K562 (cell line): ENCODE measurements around the gene TMEM164. TPM values are rescaled to one million over a fixed set of nuclear protein-coding genes. Genes with fewer than 3 reads are reported as not detected.
A peak's percentile ranks its signal among the peaks of the same experiment; 100 is the strongest.

ENCODE experiments used
- ATAC-seq: fragments of 200-7000 bp; cut with Tn5 transposase; 3 replicates; pipeline ENCODE4 v1.9.1; 2020; ENCODE audit warnings: moderate library complexity
- BruUV-seq: library from RNA; stranded (reverse); fragments of 400-500 nt; replicated peaks from 2 replicates; lab custom pipeline; 2021; lab: Mats Ljungman, UMichigan
- CTCF ChIA-PET: fragments of 300-600 bp; formaldehyde crosslinking; extraction: SDS; loops from one replicate; lab custom pipeline; 2021; ENCODE audit warnings: low intra/inter-chr PET ratio; lab: Yijun Ruan, JAX
- POLR2A ChIA-PET: fragments of 300-600, 350-650 bp; sonication (Branson Sonifier 250); formaldehyde crosslinking; extraction: SDS; loops from one replicate; lab custom pipeline; 2021; ENCODE audit warnings: antibody characterized with exemption, inconsistent platforms; lab: Yijun Ruan, JAX
- DNase-seq, 4 experiments: peaks; one replicate each; pipeline versions ENCODE4 v3.0.0 to v3.0.0-alpha.2; 2011 to 2018; ENCODE audit warnings: low spot score in 3 of 4, mixed read lengths in 3 of 4; ENCODE audit errors: extremely low read depth in 1 of 4
- FAIRE-seq: peaks from 2 replicates; lab custom pipeline; 2011; peaks lifted over from hg19 to GRCh38; lab: Jason Lieb, UNC
- H2AFZ ChIP-seq: 2 replicates; pipeline ENCODE4 v1.6.0; 2011; ENCODE audit warnings: low read depth, low read length, control low read depth, inconsistent platforms
- H3K27ac ChIP-seq: fragments of 200-600 bp; 3 replicates; pipeline ENCODE4 v1.8.0; 2011; ENCODE audit warnings: low read depth, mild to moderate bottlenecking, control low read depth, inconsistent platforms, low read length, moderate library complexity, mixed read lengths; ENCODE audit errors: extremely low read depth
- H3K27me3 ChIP-seq, 2 experiments: fragments of 300-600 bp in 1 of 2; 2 replicates in 1 of 2; 3 replicates in 1 of 2; pipeline versions ENCODE4 v1.6.0 to v1.8.0; 2011; ENCODE audit warnings: inconsistent platforms in 2 of 2, low read length in 2 of 2, mild to moderate bottlenecking in 1 of 2, mixed read lengths in 1 of 2, moderate library complexity in 1 of 2; ENCODE audit not compliant: control insufficient read depth in 2 of 2, insufficient read depth in 2 of 2
- H3K36me3 ChIP-seq: fragments of 300-600 bp; 3 replicates; pipeline ENCODE4 v1.8.0; 2011; ENCODE audit warnings: mild to moderate bottlenecking, low read length, inconsistent platforms; ENCODE audit not compliant: control insufficient read depth, insufficient read depth
- H3K4me1 ChIP-seq, 2 experiments: fragments of 200-600 bp in 1 of 2; replicated peaks in 1 of 2; 2 replicates in 1 of 2; 3 replicates in 1 of 2; pipeline versions ENCODE4 v1.5.1 to v1.8.0; 2011; ENCODE audit warnings: inconsistent platforms in 2 of 2, low read length in 2 of 2, mild to moderate bottlenecking in 1 of 2, mixed read lengths in 1 of 2, moderate library complexity in 1 of 2; ENCODE audit not compliant: control insufficient read depth in 2 of 2, insufficient read depth in 2 of 2
- H3K4me2 ChIP-seq: 2 replicates; pipeline ENCODE4 v1.6.1; 2011; ENCODE audit warnings: low read length, control low read depth, inconsistent platforms, mixed read lengths; ENCODE audit not compliant: insufficient read depth
- H3K4me3 ChIP-seq: fragments of 200-600 bp; sonication (generic), shearing (Covaris generic); 2 replicates; pipeline ENCODE4 v1.5.1; 2016; ENCODE audit warnings: control low read depth, inconsistent platforms
- H3K79me2 ChIP-seq: fragments of 200-600 bp; 3 replicates; pipeline ENCODE4 v1.8.0; 2011; ENCODE audit warnings: low read length, inconsistent platforms; ENCODE audit not compliant: control insufficient read depth, insufficient read depth
- H3K9ac ChIP-seq, 2 experiments: 2 replicates each; pipeline versions ENCODE4 v1.6.0 to v1.6.1; 2011; ENCODE audit warnings: low read depth in 2 of 2, low read length in 2 of 2, control low read depth in 1 of 2, inconsistent platforms in 1 of 2, mild to moderate bottlenecking in 1 of 2, mixed read lengths in 1 of 2; ENCODE audit not compliant: insufficient read depth in 1 of 2
- H3K9me1 ChIP-seq: one replicate; pipeline ENCODE4 v1.6.0; 2011; ENCODE audit warnings: inconsistent platforms, mild to moderate bottlenecking, low read length, moderate library complexity; ENCODE audit not compliant: control insufficient read depth, insufficient read depth
- H3K9me3 ChIP-seq: replicated peaks from 2 replicates; pipeline ENCODE4 v1.5.1; 2011; ENCODE audit warnings: low read depth, low read length, inconsistent platforms; ENCODE audit not compliant: control insufficient read depth, insufficient read depth
- H4K20me1 ChIP-seq: replicated peaks from 2 replicates; pipeline ENCODE4 v1.6.1; 2011; ENCODE audit warnings: low read length, inconsistent platforms, mixed read lengths; ENCODE audit not compliant: control insufficient read depth, insufficient read depth
- C11orf30 ChIP-seq: fragments of 450-650 bp; IDR thresholded peaks from 2 replicates; pipeline ENCODE4 v1.6.1; 2016; ENCODE audit warnings: low read depth, mild to moderate bottlenecking
- CC2D1A ChIP-seq: fragments of 450-650 bp; IDR thresholded peaks from 2 replicates; pipeline ENCODE4 v1.6.1; 2017; ENCODE audit warnings: mild to moderate bottlenecking
- CREM ChIP-seq: IDR thresholded peaks from 2 replicates; pipeline ENCODE4 v1.6.1; 2014; ENCODE audit warnings: antibody characterized with exemption, low read depth
- KDM4B ChIP-seq, 2 experiments: fragments of 450-650 bp in 1 of 2; sonication (generic) in 1 of 2; IDR thresholded peaks; 2 replicates each; pipeline ENCODE4 v1.6.1; 2016 to 2017; ENCODE audit warnings: borderline replicate concordance in 2 of 2, antibody characterized with exemption in 1 of 2, low read depth in 1 of 2, mild to moderate bottlenecking in 1 of 2
- MAFG ChIP-seq: fragments of 450-650 bp; conservative IDR thresholded peaks from 2 replicates; pipeline ENCODE4 v1.6.1; 2016; ENCODE audit warnings: missing genetic modification characterization, missing compliant biosample characterization
- NFYB ChIP-seq: IDR thresholded peaks from 2 replicates; pipeline ENCODE4 v1.6.1; 2011; ENCODE audit warnings: mild to moderate bottlenecking, moderate library complexity; ENCODE audit not compliant: insufficient read length; ENCODE audit errors: extremely low read depth
- RBM39 ChIP-seq: fragments of 200-400 bp; formaldehyde crosslinking; optimal IDR thresholded peaks from 2 replicates; pipeline ENCODE3; 2018; ENCODE audit warnings: low read depth, low read length
- TRIM25 ChIP-seq: fragments of 450-650 bp; IDR thresholded peaks from 2 replicates; pipeline ENCODE4 v1.7.0; 2016; ENCODE audit warnings: borderline replicate concordance
- ZNF316 ChIP-seq: fragments of 450-650 bp; IDR thresholded peaks from 2 replicates; pipeline ENCODE4 v1.6.1; 2016
- ZNF707 ChIP-seq: fragments of 250-450 bp; sonication (Bioruptor Pico); conservative IDR thresholded peaks from 2 replicates; pipeline ENCODE4 v1.8.0; 2022; ENCODE audit warnings: inconsistent platforms, mild to moderate bottlenecking, moderate library complexity
- in situ Hi-C: fragments of 300-500 bp; cut with MboI; formaldehyde crosslinking; loops from 4 replicates; pipeline ENCODE4 v1.15.0; 2018; ENCODE audit warnings: inconsistent platforms, mixed read lengths
- intact Hi-C: fragments of 100-400 bp; cut with micrococcal nuclease; formaldehyde crosslinking; loops from 2 replicates; pipeline ENCODE4 v1.14.2; 2022
- polyA plus RNA-seq, 8 experiments: library from polyadenylated mRNA; depleted of rRNA in 4 of 8; stranded (reverse) in 5 of 8; unstranded in 3 of 8; fragments of >200 nt; fragmentation: Nextera tagmentation in 2 of 8; fragmentation: Illumina TruSeq in 1 of 8; extraction: Ambion mirVana in 2 of 8; extraction: Trizol in 1 of 8; gene quantifications; 2 replicates each; pipeline versions ENCODE4 v1.2.1 to v1.2.3, GENCODE V29; 2011 to 2014; ENCODE audit warnings: inconsistent platforms in 1 of 8, missing spikeins in 1 of 8
- total RNA-seq, 7 experiments: library from RNA; depleted of rRNA in 6 of 7; stranded (reverse); fragments of >200 nt in 6 of 7; fragmentation: Illumina TruSeq in 2 of 7; extraction: Trizol in 2 of 7; gene quantifications; 2 replicates each; pipeline versions ENCODE4 v1.2.1 to v1.2.3, GENCODE V29; 2011 to 2021; ENCODE audit warnings: low replicate concordance in 1 of 7
- TF ChIP-seq, protein P1 (sequence below): fragments of 150-350 bp; IDR thresholded peaks from 2 replicates; pipeline ENCODE4 v1.6.1; 2014; ENCODE audit warnings: low read depth, mild to moderate bottlenecking, low read length, borderline replicate concordance
- TF ChIP-seq, protein P2 (sequence below): IDR thresholded peaks from 3 replicates; pipeline ENCODE4 v1.6.1; 2011; ENCODE audit warnings: borderline replicate concordance, mild to moderate bottlenecking, moderate library complexity; ENCODE audit not compliant: insufficient read length; ENCODE audit errors: extremely low read depth

Gene TMEM164
- total and polyA plus RNA-seq, 9 of the 15 experiments (the other 6 are each of a cell fraction or from before 2014, with no cell fraction given): 2.4 to 57.3 (median 23.1) TPM

GRCh38 chrX:110082161-110082560, 79.2 kb downstream of the TMEM164 start (continued):
- TF ChIP-seq TRIM25 (no peak), RBM39 (no peak)

DNA sequence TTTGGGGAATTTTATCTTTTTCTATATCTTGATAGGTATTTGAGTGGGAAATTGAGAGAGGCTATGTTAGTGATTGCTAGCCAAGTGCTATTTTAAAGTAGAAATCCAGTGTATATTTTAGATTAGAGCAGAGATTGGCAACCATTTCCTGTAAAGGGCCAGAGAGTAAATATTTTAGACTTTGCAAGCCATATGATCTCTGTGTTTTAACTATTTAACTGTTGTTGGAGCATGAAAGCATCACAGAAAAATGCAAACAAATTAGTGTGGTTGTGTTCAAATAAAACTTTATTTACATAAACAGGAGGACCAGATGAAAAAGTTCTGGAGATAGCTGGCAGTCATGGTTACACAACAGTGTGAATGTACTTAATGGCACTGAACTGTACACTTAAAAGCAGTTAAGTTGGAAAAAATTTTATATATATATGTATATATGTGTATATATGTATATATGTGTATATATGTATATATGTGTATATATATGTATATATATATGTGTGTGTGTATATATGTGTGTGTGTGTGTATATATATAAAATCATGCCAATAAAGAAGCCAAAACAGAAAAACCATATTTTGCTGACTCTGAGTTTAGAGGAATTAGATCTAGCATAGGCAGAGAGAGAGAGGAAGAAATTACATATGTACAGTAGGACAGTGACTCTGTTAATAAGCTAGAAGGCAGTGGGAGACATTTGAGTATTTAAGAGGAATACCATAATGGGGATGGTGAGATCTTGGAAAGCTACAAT, 83.4 kb downstream of the TMEM164 start:
- in situ Hi-C loops (no loop called here), intact Hi-C loops (no loop called here)
- H3K4me1 ChIP-seq: peaks cover 10 to 23% of the 10 kb centered on the region in 2 experiments; a peak in 4 of 5 replicates
- H4K20me1 ChIP-seq: peaks cover 12% of the 10 kb centered on the region
- ATAC-seq (peak; percentile 26; the same call in 2 of the 3 replicates), DNase-seq (no peak), FAIRE-seq (no peak)
- no peak overlapping the region for H3K4me3 ChIP-seq
- H3K9me1 ChIP-seq: no peaks in the 10 kb centered on the region
- no peaks in the 10 kb centered on the region for H3K27me3 ChIP-seq
- ChIA-PET POLR2A (interaction anchor here (0.6 to 0.9 kb wide), 4 partner anchors 9 to 390 kb away, joined by 3 to 4 read pairs (median 3); no protein-coding TSS in a partner anchor), CTCF (no interaction called here)
- H3K9ac ChIP-seq: no peak overlapping the region
- no peak overlapping the region for H2AFZ ChIP-seq
- H3K9me3 ChIP-seq: no peaks in the 10 kb centered on the region
- H3K79me2 ChIP-seq: peaks cover 33% of the 10 kb centered on the region
- no peak overlapping the region for H3K27ac ChIP-seq
- BruUV-seq: no TSS peak
- no peak overlapping the region for H3K4me2 ChIP-seq
- H3K36me3 ChIP-seq: no peaks in the 10 kb centered on the region; the same call in 2 of the 3 replicates
- no peak for TF ChIP-seq KDM4B (IDR thresholded peaks at IDR 0.05; ENCODE audit: borderline replicate concordance in 2 of 2, low read depth in 1 of 2)
- no peak for TF ChIP-seq CREM
- TF ChIP-seq ZNF316: peak; percentile 74
- TF ChIP-seq NFYB: no peak
- TF ChIP-seq, protein P1, sequence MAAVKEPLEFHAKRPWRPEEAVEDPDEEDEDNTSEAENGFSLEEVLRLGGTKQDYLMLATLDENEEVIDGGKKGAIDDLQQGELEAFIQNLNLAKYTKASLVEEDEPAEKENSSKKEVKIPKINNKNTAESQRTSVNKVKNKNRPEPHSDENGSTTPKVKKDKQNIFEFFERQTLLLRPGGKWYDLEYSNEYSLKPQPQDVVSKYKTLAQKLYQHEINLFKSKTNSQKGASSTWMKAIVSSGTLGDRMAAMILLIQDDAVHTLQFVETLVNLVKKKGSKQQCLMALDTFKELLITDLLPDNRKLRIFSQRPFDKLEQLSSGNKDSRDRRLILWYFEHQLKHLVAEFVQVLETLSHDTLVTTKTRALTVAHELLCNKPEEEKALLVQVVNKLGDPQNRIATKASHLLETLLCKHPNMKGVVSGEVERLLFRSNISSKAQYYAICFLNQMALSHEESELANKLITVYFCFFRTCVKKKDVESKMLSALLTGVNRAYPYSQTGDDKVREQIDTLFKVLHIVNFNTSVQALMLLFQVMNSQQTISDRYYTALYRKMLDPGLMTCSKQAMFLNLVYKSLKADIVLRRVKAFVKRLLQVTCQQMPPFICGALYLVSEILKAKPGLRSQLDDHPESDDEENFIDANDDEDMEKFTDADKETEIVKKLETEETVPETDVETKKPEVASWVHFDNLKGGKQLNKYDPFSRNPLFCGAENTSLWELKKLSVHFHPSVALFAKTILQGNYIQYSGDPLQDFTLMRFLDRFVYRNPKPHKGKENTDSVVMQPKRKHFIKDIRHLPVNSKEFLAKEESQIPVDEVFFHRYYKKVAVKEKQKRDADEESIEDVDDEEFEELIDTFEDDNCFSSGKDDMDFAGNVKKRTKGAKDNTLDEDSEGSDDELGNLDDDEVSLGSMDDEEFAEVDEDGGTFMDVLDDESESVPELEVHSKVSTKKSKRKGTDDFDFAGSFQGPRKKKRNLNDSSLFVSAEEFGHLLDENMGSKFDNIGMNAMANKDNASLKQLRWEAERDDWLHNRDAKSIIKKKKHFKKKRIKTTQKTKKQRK: no peak
- peak; percentile 52; the same call in 1 of the 2 replicates for TF ChIP-seq C11orf30
- TF ChIP-seq MAFG (tag): peak; percentile 35; the same call in 1 of the 2 replicates
- TF ChIP-seq, protein P2, sequence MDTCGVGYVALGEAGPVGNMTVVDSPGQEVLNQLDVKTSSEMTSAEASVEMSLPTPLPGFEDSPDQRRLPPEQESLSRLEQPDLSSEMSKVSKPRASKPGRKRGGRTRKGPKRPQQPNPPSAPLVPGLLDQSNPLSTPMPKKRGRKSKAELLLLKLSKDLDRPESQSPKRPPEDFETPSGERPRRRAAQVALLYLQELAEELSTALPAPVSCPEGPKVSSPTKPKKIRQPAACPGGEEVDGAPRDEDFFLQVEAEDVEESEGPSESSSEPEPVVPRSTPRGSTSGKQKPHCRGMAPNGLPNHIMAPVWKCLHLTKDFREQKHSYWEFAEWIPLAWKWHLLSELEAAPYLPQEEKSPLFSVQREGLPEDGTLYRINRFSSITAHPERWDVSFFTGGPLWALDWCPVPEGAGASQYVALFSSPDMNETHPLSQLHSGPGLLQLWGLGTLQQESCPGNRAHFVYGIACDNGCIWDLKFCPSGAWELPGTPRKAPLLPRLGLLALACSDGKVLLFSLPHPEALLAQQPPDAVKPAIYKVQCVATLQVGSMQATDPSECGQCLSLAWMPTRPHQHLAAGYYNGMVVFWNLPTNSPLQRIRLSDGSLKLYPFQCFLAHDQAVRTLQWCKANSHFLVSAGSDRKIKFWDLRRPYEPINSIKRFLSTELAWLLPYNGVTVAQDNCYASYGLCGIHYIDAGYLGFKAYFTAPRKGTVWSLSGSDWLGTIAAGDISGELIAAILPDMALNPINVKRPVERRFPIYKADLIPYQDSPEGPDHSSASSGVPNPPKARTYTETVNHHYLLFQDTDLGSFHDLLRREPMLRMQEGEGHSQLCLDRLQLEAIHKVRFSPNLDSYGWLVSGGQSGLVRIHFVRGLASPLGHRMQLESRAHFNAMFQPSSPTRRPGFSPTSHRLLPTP: no peak
- TF ChIP-seq ZNF707 (CRISPR knock-in tag): no peak
- no peak for TF ChIP-seq CC2D1A
